ENCODE measurements around the gene FKBP3. TPM values are rescaled to one million over a fixed set of nuclear protein-coding genes. Genes with fewer than 3 reads are reported as not detected.

The FKBP3 gene
- total RNA-seq, 1 experiment from 2014 or later: 53.5 TPM

DNA sequence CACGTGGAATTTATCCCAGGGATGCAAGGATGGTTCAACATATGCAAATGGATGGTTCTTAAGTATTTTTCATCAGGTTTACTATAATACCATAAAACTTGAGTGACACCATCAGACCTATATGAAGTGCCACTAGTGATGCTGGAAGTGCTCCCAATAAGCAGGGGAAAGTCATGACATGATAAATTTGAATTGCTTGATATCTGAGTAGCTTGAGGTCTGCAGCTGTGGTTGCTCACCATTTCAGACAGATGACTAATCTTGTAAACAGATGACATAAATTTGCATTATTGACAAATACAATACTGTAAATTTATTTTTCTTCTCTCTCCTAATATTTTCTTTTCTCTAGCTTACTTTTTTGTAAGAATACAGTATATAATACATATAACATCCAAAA is 64.1 kb downstream of the FKBP3 start:
- no peak for DNase-seq
- TF ChIP-seq, protein P1, sequence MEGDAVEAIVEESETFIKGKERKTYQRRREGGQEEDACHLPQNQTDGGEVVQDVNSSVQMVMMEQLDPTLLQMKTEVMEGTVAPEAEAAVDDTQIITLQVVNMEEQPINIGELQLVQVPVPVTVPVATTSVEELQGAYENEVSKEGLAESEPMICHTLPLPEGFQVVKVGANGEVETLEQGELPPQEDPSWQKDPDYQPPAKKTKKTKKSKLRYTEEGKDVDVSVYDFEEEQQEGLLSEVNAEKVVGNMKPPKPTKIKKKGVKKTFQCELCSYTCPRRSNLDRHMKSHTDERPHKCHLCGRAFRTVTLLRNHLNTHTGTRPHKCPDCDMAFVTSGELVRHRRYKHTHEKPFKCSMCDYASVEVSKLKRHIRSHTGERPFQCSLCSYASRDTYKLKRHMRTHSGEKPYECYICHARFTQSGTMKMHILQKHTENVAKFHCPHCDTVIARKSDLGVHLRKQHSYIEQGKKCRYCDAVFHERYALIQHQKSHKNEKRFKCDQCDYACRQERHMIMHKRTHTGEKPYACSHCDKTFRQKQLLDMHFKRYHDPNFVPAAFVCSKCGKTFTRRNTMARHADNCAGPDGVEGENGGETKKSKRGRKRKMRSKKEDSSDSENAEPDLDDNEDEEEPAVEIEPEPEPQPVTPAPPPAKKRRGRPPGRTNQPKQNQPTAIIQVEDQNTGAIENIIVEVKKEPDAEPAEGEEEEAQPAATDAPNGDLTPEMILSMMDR (conservative IDR thresholded peaks at IDR 0.05): no peak
- no peak for TF ChIP-seq EZH2 (IDR thresholded peaks at IDR 0.05; ENCODE audit: low read depth)
- H3F3A ChIP-seq (ENCODE audit: insufficient read depth, low read depth): 0 out of 2 replicates have a peak, but pooled peaks cover 4% of the 10 kb centered on the region
- no peak overlapping the region for H3K27ac ChIP-seq
- no TSS peak for BruUV-seq (replicated peaks)
- H2AFZ ChIP-seq: no peak overlapping the region
- no peaks in the 10 kb centered on the region for H3K9me2 ChIP-seq (ENCODE audit: insufficient read depth)
- POLR2A ChIA-PET (ENCODE audit: unreplicated experiment): no interaction called here
- H3K36me3 ChIP-seq (ENCODE audit: low read depth): 0 out of 2 replicates have a peak, but pooled peaks cover 6% of the 10 kb centered on the region
- no peaks in the 10 kb centered on the region for H3K4me1 ChIP-seq (replicated peaks; ENCODE audit: insufficient read depth)
- intact Hi-C loops (cut with micrococcal nuclease; ENCODE audit: unreplicated experiment): no loop called here
- H3K27me3 ChIP-seq (ENCODE audit: insufficient read depth, low read depth): no peaks in the 10 kb centered on the region
- H4K20me1 ChIP-seq (ENCODE audit: insufficient read depth): no peaks in the 10 kb centered on the region
- H3K9me3 ChIP-seq (ENCODE audit: insufficient read depth, low read depth): no peaks in the 10 kb centered on the region
- no peak overlapping the region for H3K4me3 ChIP-seq
- H3K4me2 ChIP-seq: no peak overlapping the region
- H3K79me2 ChIP-seq (ENCODE audit: low read depth): no peaks in the 10 kb centered on the region
- CTCF ChIA-PET: no interaction called here

DNA sequence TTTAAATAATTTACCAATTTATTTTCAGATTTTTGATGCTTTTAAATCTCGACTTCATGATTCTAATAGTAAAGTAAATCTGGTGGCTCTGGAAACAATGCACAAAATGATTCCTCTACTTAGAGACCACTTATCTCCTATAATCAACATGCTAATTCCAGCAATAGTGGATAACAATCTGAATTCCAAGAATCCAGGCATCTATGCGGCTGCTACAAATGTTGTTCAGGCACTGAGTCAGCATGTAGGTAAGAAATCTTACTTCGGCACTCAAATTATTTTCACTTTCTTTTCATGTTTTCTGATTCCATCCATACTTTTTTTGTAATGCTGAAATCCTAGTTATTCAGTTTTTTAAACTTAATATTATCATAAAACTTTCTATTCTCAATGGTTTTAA is 65.9 kb downstream of the FKBP3 start:
- Histone ChIP-seq H4K20me1 (ENCODE audit: insufficient read depth) (no peaks in the 10 kb centered on the region), H3K9me2 (ENCODE audit: insufficient read depth) (no peaks in the 10 kb centered on the region), H3K36me3 (ENCODE audit: low read depth) (0 out of 2 replicates have a peak, but pooled peaks cover 3% of the 10 kb centered on the region), H3K4me2 (no peak overlapping the region), H3K27ac (no peak overlapping the region), H3K4me1 (replicated peaks; ENCODE audit: insufficient read depth) (no peaks in the 10 kb centered on the region), H3K4me3 (no peak overlapping the region), H3K27me3 (ENCODE audit: insufficient read depth, low read depth) (no peaks in the 10 kb centered on the region), H2AFZ (no peak overlapping the region), H3F3A (ENCODE audit: insufficient read depth, low read depth) (0 out of 2 replicates have a peak, but pooled peaks cover 4% of the 10 kb centered on the region), H3K79me2 (ENCODE audit: low read depth) (no peaks in the 10 kb centered on the region), H3K9me3 (ENCODE audit: insufficient read depth, low read depth) (no peaks in the 10 kb centered on the region)
- TF ChIP-seq EZH2 (IDR thresholded peaks at IDR 0.05; ENCODE audit: low read depth): no peak
- TF ChIP-seq, protein P1 (conservative IDR thresholded peaks at IDR 0.05): no peak
- ChIA-PET POLR2A (ENCODE audit: unreplicated experiment) (no interaction called here), CTCF (no interaction called here)
- BruUV-seq (replicated peaks): no TSS peak
- no peak for DNase-seq
- intact Hi-C loops (cut with micrococcal nuclease; ENCODE audit: unreplicated experiment): no loop called here

DNA sequence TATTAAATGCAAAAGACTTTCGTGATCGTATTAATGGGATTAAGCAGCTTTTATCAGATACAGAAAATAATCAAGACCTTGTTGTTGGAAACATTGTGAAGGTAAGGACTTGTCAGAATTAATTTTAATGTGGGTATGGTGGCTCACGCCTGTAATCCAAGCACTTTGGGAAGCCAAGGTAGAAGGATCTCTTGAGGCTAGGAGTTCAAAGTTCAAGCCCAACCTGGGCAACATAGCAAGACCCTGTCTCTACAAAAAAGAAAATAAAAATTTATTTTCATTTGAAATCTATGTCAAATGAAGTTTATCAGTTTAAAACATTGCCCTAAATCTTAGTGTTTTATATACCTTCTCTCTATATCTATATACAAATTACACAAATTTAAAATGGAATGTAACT is 67.6 kb downstream of the FKBP3 start:
- ChIA-PET POLR2A (ENCODE audit: unreplicated experiment) (interaction anchor here (0.6 to 0.7 kb wide), 2 partner anchors 72 to 1865 kb away, joined by 6 to 17 read pairs; no protein-coding TSS in a partner anchor), CTCF (no interaction called here)
- no peaks in the 10 kb centered on the region for H3K9me3 ChIP-seq (ENCODE audit: insufficient read depth, low read depth)
- no peaks in the 10 kb centered on the region for H4K20me1 ChIP-seq (ENCODE audit: insufficient read depth)
- no peaks in the 10 kb centered on the region for H3K4me1 ChIP-seq (replicated peaks; ENCODE audit: insufficient read depth)
- H3K4me2 ChIP-seq: no peak overlapping the region
- H3K27me3 ChIP-seq (ENCODE audit: insufficient read depth, low read depth): no peaks in the 10 kb centered on the region
- no peaks in the 10 kb centered on the region for H3K9me2 ChIP-seq (ENCODE audit: insufficient read depth)
- H3F3A ChIP-seq (ENCODE audit: insufficient read depth, low read depth): 0 out of 2 replicates have a peak, but pooled peaks cover 4% of the 10 kb centered on the region
- DNase-seq: no peak
- no peaks in the 10 kb centered on the region for H3K79me2 ChIP-seq (ENCODE audit: low read depth)
- H3K4me3 ChIP-seq: no peak overlapping the region
- no peak for TF ChIP-seq EZH2 (IDR thresholded peaks at IDR 0.05; ENCODE audit: low read depth)
- TF ChIP-seq, protein P1 (conservative IDR thresholded peaks at IDR 0.05): no peak
- H3K27ac ChIP-seq: no peak overlapping the region
- no peaks in the 10 kb centered on the region for H3K36me3 ChIP-seq (ENCODE audit: low read depth)
- intact Hi-C loops (cut with micrococcal nuclease; ENCODE audit: unreplicated experiment): no loop called here
- no TSS peak for BruUV-seq (replicated peaks)
- no peak overlapping the region for H2AFZ ChIP-seq
